BJ (cell line): ENCODE measurements around the gene LHPP. TPM values are rescaled to one million over a fixed set of nuclear protein-coding genes. Genes with fewer than 3 reads are reported as not detected.

ENCODE experiments used
- CTCF ChIA-PET: fragments of 350-600 bp; formaldehyde crosslinking; extraction: SDS; loops from one replicate; lab custom pipeline; 2021; ENCODE audit warnings: antibody characterized with exemption, inconsistent platforms; lab: Yijun Ruan, JAX
- POLR2A ChIA-PET: fragments of 300-600 bp; sonication (Branson Sonifier 250); formaldehyde crosslinking; extraction: SDS; loops from one replicate; lab custom pipeline; 2021; ENCODE audit warnings: antibody characterized with exemption; lab: Charles Lee
- DNase-seq: peaks from one replicate; pipeline ENCODE4 v3.0.0-alpha.2; 2011; ENCODE audit warnings: low read depth
- H3K27me3 ChIP-seq: 2 replicates; pipeline ENCODE4 v1.6.0; 2011; ENCODE audit warnings: low read length; ENCODE audit not compliant: control insufficient read depth, insufficient read depth
- H3K36me3 ChIP-seq: 2 replicates; pipeline ENCODE4 v1.5.1; 2011; ENCODE audit warnings: low read length; ENCODE audit not compliant: control insufficient read depth, insufficient read depth
- H3K4me3 ChIP-seq: 2 replicates; pipeline ENCODE4 v1.5.1; 2011; ENCODE audit warnings: low read depth, mild to moderate bottlenecking, control low read depth, low read length
- polyA plus RNA-seq: library from polyadenylated mRNA; depleted of rRNA; stranded (reverse); fragments of >200 nt; gene quantifications from 2 replicates; pipeline ENCODE4 v1.2.3, GENCODE V29; 2011
- TF ChIP-seq, protein P1 (sequence below): IDR thresholded peaks from 2 replicates; pipeline ENCODE4 v1.5.1; 2011; ENCODE audit warnings: low read depth, mild to moderate bottlenecking, control low read depth, inconsistent platforms, low read length, moderate library complexity; ENCODE audit not compliant: insufficient read depth

The LHPP gene
- polyA plus RNA-seq, 1 experiment: 23.8 TPM

DNA sequence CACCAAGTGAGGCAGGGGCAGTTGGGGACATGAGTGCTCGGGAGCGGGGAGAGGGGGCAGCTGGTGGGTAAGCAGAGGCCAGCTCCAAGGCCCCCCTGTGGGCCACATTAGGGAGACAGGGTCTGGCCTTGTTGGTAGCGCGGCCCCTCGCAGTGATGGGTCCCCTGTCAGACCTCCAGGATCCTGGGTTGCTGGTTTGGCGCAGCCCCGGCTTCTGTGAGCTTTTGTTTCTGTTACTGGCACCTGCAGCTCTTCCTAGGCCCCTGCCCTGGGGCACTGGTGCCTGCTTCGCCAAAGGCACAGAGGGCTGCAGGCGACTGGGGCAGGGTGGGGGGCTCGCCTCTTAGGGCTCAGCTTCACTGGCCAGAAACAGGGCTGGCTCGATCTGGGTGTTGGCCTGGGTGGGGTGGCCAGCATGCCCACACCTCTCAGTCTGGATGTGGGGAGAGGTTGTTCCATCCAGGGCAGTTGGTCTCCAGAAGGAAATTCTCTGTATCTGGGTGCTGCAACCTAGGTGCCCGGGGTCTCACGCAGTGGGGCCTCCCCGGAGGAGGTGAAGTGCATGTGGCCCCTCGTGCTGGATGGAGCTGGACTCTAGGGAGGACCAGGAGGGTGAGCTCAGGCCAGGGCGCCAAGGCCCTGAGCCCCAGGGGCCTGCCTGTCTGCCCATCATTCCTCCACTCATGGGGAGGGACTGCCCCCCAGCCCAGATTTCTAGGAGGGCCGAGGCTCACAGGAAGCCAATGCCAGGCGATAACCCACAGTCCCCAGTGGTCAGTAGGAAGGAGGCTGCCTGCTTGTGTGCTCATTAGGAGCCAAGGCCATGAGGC lies 138.6 kb downstream of the LHPP start:
- TF ChIP-seq, protein P1, sequence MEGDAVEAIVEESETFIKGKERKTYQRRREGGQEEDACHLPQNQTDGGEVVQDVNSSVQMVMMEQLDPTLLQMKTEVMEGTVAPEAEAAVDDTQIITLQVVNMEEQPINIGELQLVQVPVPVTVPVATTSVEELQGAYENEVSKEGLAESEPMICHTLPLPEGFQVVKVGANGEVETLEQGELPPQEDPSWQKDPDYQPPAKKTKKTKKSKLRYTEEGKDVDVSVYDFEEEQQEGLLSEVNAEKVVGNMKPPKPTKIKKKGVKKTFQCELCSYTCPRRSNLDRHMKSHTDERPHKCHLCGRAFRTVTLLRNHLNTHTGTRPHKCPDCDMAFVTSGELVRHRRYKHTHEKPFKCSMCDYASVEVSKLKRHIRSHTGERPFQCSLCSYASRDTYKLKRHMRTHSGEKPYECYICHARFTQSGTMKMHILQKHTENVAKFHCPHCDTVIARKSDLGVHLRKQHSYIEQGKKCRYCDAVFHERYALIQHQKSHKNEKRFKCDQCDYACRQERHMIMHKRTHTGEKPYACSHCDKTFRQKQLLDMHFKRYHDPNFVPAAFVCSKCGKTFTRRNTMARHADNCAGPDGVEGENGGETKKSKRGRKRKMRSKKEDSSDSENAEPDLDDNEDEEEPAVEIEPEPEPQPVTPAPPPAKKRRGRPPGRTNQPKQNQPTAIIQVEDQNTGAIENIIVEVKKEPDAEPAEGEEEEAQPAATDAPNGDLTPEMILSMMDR: no peak
- POLR2A ChIA-PET: no interaction called here
- CTCF ChIA-PET: interaction anchor here (1.0 kb wide), 1 partner anchor 25 kb away, joined by 3 read pairs; no protein-coding TSS in a partner anchor
- Histone ChIP-seq H3K36me3 (no peaks in the 10 kb centered on the region), H3K27me3 (no peaks in the 10 kb centered on the region), H3K4me3 (no peak overlapping the region)
- no peak for DNase-seq

DNA sequence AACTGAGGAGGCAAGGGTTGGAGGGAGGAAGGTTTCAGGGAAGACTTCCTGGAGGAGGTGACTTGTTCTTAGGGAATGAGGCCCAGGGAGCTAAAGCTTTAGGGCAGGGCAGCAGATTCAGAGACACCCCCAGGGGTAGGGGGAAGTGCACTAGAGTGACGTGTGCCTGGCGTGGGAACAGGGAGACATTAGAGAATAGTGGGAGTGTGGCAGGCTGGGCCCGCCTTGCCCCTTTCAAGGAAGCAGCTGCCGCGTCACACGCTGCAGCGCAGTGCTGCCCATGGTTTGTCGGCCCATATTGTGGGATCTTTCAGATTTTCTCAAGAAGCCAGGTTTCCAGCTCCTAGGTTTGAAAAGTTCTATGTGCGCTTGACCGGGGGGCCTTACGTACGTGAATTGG lies 139.4 kb downstream of the LHPP start:
- no peaks in the 10 kb centered on the region for H3K27me3 ChIP-seq
- DNase-seq: no peak
- ChIA-PET CTCF (interaction anchor here (1.0 kb wide), 1 partner anchor 26 kb away, joined by 3 read pairs; no protein-coding TSS in a partner anchor), POLR2A (no interaction called here)
- no peaks in the 10 kb centered on the region for H3K36me3 ChIP-seq
- H3K4me3 ChIP-seq: no peak overlapping the region
- TF ChIP-seq, protein P1: no peak

DNA sequence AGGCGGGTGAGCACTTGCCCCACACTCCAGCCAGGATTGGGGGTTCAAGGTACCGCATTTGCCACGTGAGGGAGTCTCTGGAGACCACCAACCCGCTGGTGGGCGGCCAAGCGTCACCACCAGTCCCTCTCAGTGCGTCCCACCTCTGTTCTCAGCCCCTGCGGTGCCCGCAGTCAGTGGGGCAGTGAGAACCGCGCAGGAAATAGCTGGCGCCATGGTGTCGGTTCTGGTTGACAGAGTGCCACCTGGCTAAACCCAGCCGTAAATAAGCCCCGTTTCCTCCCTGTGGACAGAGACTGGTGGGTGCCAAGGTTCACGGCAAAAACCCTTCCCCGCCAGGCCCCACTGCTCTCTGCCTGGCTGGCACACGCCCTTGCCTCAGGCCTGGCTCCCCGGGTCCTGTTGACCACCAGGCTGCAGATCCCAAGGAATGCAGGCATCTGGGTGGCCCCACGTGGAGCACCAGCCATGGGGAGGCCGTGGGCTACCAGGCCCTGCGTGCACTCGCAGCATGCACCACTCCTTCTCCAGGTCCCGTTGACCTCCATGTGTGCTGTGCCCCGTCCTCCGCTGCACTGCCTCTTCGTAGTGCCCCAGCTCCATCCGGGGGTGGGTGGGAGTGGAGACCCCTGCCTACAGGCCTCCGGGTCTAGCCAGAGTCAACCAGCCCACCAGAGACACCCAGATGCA lies 140.0 kb downstream of the LHPP start:
- ChIA-PET CTCF (no interaction called here), POLR2A (no interaction called here)
- Histone ChIP-seq H3K36me3 (no peaks in the 10 kb centered on the region), H3K4me3 (no peak overlapping the region), H3K27me3 (no peaks in the 10 kb centered on the region)
- TF ChIP-seq, protein P1: no peak
- DNase-seq: no peak

DNA sequence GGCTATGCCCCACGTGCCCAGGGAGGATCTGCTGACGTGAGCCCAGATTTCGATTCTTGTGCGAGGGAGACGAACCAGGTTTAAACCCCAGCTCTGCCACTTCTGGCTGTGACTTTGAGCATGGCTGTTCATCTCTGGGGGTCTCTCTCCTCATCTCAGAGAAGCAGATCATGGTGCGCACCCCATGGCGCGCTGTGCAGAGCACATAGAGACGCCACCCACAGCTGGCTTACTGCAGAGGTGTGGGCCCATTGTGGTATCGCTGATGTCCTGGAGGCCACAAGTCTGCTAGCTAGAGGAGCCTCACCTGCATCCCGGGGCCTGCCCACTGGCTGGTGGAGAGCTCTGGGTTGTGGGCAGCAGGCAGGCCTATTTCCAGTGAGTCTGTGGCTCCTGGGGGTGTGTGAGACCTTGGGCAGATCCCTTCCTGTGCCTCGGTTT lies 140.5 kb downstream of the LHPP start:
- TF ChIP-seq, protein P1: no peak
- no peaks in the 10 kb centered on the region for H3K36me3 ChIP-seq
- H3K27me3 ChIP-seq: no peaks in the 10 kb centered on the region
- no peak overlapping the region for H3K4me3 ChIP-seq
- CTCF ChIA-PET: no interaction called here
- POLR2A ChIA-PET: interaction anchor here (0.5 kb wide), 1 partner anchor 94 kb away, joined by 3 read pairs; no protein-coding TSS in a partner anchor
- no peak for DNase-seq
